ENCODE data around the gene ZC3H13.

- no peak for TF ChIP-seq EP300 (IDR thresholded peaks at IDR 0.05; ENCODE audit: borderline replicate concordance)
- no peak for TF ChIP-seq ZBTB7A (IDR thresholded peaks at IDR 0.05; ENCODE audit: low read depth)
- no peak for TF ChIP-seq TCF12 (IDR thresholded peaks at IDR 0.05; ENCODE audit: low read depth)
- no peak for TF ChIP-seq FOXM1 (IDR thresholded peaks at IDR 0.05; ENCODE audit: borderline replicate concordance, low read depth)
- no peak for TF ChIP-seq TAF1 (IDR thresholded peaks at IDR 0.05; ENCODE audit: low read depth)
Observed at GRCh38 chr13:45951724-45952123, 100.8 kb downstream of the ZC3H13 start.

Data from Ishikawa (cell line).